ENCODE data around the gene WDR55.
"Not testable (repeated sequence)": the region's sequence is repeated elsewhere in the genome, so short reads cannot be mapped to it uniquely, and the experiment has no call there.

GRCh38 chr5:140660371-140660770, 4.3 kb upstream of the WDR55 start:
- TF ChIP-seq CTCF, POLR2A, POLR2AphosphoS5 (IDR thresholded peaks at IDR 0.05): not testable (repeated sequence)
